BE2C (cell line): ENCODE measurements around the gene MTA1.
A peak's percentile ranks its signal among the peaks of the same experiment; 100 is the strongest.

Source experiments
- DNase-seq: peaks from one replicate; pipeline ENCODE4 v3.0.0-alpha.2; 2020
- H3K27me3 ChIP-seq: fragments of 250-450 bp; sonication (Bioruptor Pico); 2 replicates; pipeline ENCODE4 v1.5.1; 2020; ENCODE audit warnings: mild to moderate bottlenecking
- H3K36me3 ChIP-seq: fragments of 250-450 bp; sonication (Bioruptor Pico); 2 replicates; pipeline ENCODE4 v1.5.1; 2020; ENCODE audit warnings: mild to moderate bottlenecking
- H3K4me1 ChIP-seq: fragments of 250-450 bp; sonication (Bioruptor Pico); 2 replicates; pipeline ENCODE4 v1.5.1; 2020
- H3K4me3 ChIP-seq: 2 replicates; pipeline ENCODE4 v1.5.1; 2011; ENCODE audit warnings: low read depth, low read length
- H3K9me3 ChIP-seq: fragments of 250-450 bp; sonication (Bioruptor Pico); 2 replicates; pipeline ENCODE4 v1.5.1; 2020
- CTCF ChIP-seq: IDR thresholded peaks from 2 replicates; pipeline ENCODE4 v1.5.1; 2012; ENCODE audit warnings: mild to moderate bottlenecking, low read depth, low read length

The MTA1 gene

GRCh38 chr14:105469456-105470349 lies 50.1 kb downstream of the MTA1 start:
- no peak overlapping the region for H3K4me3 ChIP-seq
- no peaks in the 10 kb centered on the region for H3K9me3 ChIP-seq
- H3K4me1 ChIP-seq: peaks cover 44% of the 10 kb centered on the region
- H3K27me3 ChIP-seq: no peaks in the 10 kb centered on the region
- no peak for TF ChIP-seq CTCF
- DNase-seq: no peak
- H3K36me3 ChIP-seq: peaks cover 43% of the 10 kb centered on the region

GRCh38 chr14:105470350-105471296 lies 51.0 kb downstream of the MTA1 start:
- H3K4me1 ChIP-seq: peaks cover 44% of the 10 kb centered on the region
- H3K4me3 ChIP-seq: no peak overlapping the region
- peak; percentile 88 for DNase-seq
- H3K36me3 ChIP-seq: peaks cover 34% of the 10 kb centered on the region
- H3K9me3 ChIP-seq: no peaks in the 10 kb centered on the region
- H3K27me3 ChIP-seq: no peaks in the 10 kb centered on the region
- peak; percentile 27; the same call in 1 of the 2 replicates for TF ChIP-seq CTCF

- TF ChIP-seq CTCF: peak; percentile 54
- peaks cover 28% of the 10 kb centered on the region for H3K36me3 ChIP-seq
- no peak overlapping the region for H3K4me3 ChIP-seq
- H3K27me3 ChIP-seq: no peaks in the 10 kb centered on the region
- H3K9me3 ChIP-seq: no peaks in the 10 kb centered on the region
- peaks cover 44% of the 10 kb centered on the region for H3K4me1 ChIP-seq
- peak; percentile 80 for DNase-seq
Observed at GRCh38 chr14:105471297-105471821, 51.7 kb downstream of the MTA1 start.

GRCh38 chr14:105471823-105472485 lies 52.3 kb downstream of the MTA1 start:
- Histone ChIP-seq H3K4me3 (no peak overlapping the region), H3K9me3 (no peaks in the 10 kb centered on the region), H3K27me3 (no peaks in the 10 kb centered on the region), H3K4me1 (peaks cover 44% of the 10 kb centered on the region), H3K36me3 (peaks cover 23% of the 10 kb centered on the region)
- no peak for DNase-seq
- no peak for TF ChIP-seq CTCF

GRCh38 chr14:105472486-105472991 lies 52.9 kb downstream of the MTA1 start:
- Histone ChIP-seq H3K9me3 (no peaks in the 10 kb centered on the region), H3K4me3 (no peak overlapping the region), H3K27me3 (no peaks in the 10 kb centered on the region), H3K4me1 (peaks cover 47% of the 10 kb centered on the region), H3K36me3 (peaks cover 17% of the 10 kb centered on the region)
- no peak for DNase-seq
- no peak for TF ChIP-seq CTCF
